Liver (tissue), 9 donors: ENCODE results near the gene KIZ. TPM values are rescaled to one million over a fixed set of nuclear protein-coding genes. Genes with fewer than 3 reads are reported as not detected.
"Not testable (repeated sequence)": the region's sequence is repeated elsewhere in the genome, so short reads cannot be mapped to it uniquely, and the experiment has no call there.

Experiments
- DNase-seq: peaks from one replicate; pipeline ENCODE4 v3.0.0-alpha.2; 2017; ENCODE audit warnings: low spot score
- H3K27ac ChIP-seq, 2 donors: one replicate each; pipeline ENCODE4 v1.7.0; 2013; ENCODE audit warnings: inconsistent platforms in 2 of 2, low read length in 2 of 2, control low read depth in 1 of 2, low read depth in 1 of 2, mild to moderate bottlenecking in 1 of 2
- H3K27me3 ChIP-seq, 4 donors: one replicate each; pipeline versions ENCODE4 v1.6.1 to v1.7.0; 2013; ENCODE audit warnings: low read length in 3 of 4, inconsistent platforms in 1 of 4, mild to moderate bottlenecking in 1 of 4, moderate library complexity in 1 of 4; ENCODE audit not compliant: control insufficient read depth in 4 of 4, insufficient read depth in 4 of 4
- H3K36me3 ChIP-seq, 4 donors: one replicate each; pipeline versions ENCODE4 v1.6.1 to v1.7.0; 2013; ENCODE audit warnings: low read length in 3 of 4, mild to moderate bottlenecking in 3 of 4, low read depth in 1 of 4, moderate library complexity in 1 of 4; ENCODE audit not compliant: control insufficient read depth in 4 of 4, insufficient read depth in 3 of 4
- H3K4me1 ChIP-seq, 4 donors: one replicate each; pipeline versions ENCODE4 v1.6.1 to v1.7.0; 2013; ENCODE audit warnings: low read length in 3 of 4, mild to moderate bottlenecking in 3 of 4, moderate library complexity in 1 of 4; ENCODE audit not compliant: control insufficient read depth in 4 of 4, insufficient read depth in 4 of 4
- H3K4me3 ChIP-seq, 3 donors: one replicate each; pipeline versions ENCODE4 v1.6.1 to v1.7.0; 2013; ENCODE audit warnings: low read length in 3 of 3, control low read depth in 1 of 3, low read depth in 1 of 3, mild to moderate bottlenecking in 1 of 3
- H3K9ac ChIP-seq, 2 donors: one replicate each; pipeline ENCODE4 v1.7.0; 2013; ENCODE audit warnings: low read length in 2 of 2, mild to moderate bottlenecking in 2 of 2, moderate library complexity in 2 of 2, control low read depth in 1 of 2, low read depth in 1 of 2
- H3K9me3 ChIP-seq, 4 donors: one replicate each; pipeline versions ENCODE4 v1.6.1 to v1.7.0; 2013; ENCODE audit warnings: low read length in 3 of 4; ENCODE audit not compliant: control insufficient read depth in 4 of 4
- EGR1 ChIP-seq, 2 donors: IDR thresholded peaks; 2 replicates each; pipeline ENCODE4 v1.6.1; 2016 to 2018; ENCODE audit warnings: antibody characterized with exemption in 2 of 2, low read depth in 2 of 2
- FOXA1 ChIP-seq: IDR thresholded peaks from 2 replicates; pipeline ENCODE4 v1.6.1; 2016; ENCODE audit warnings: antibody characterized with exemption
- GABPA ChIP-seq, 2 donors: IDR thresholded peaks in 1 of 2; conservative IDR thresholded peaks in 1 of 2; 2 replicates each; pipeline ENCODE4 v1.6.1; 2016; ENCODE audit warnings: antibody characterized with exemption in 2 of 2, mild to moderate bottlenecking in 1 of 2, moderate library complexity in 1 of 2
- HNF4G ChIP-seq: IDR thresholded peaks from 2 replicates; pipeline ENCODE4 v1.6.1; 2016; ENCODE audit warnings: antibody characterized with exemption
- JUND ChIP-seq, 2 donors: IDR thresholded peaks; 2 replicates each; pipeline ENCODE4 v1.6.1; 2016; ENCODE audit warnings: antibody characterized with exemption in 2 of 2
- NR2F2 ChIP-seq: IDR thresholded peaks from 2 replicates; pipeline ENCODE4 v1.6.1; 2016; ENCODE audit warnings: antibody characterized with exemption
- RAD21 ChIP-seq, 2 donors: IDR thresholded peaks; 2 replicates each; pipeline ENCODE4 v1.6.1; 2016; ENCODE audit warnings: antibody characterized with exemption in 2 of 2, mild to moderate bottlenecking in 2 of 2
- RXRA ChIP-seq, 2 donors: IDR thresholded peaks; 2 replicates each; pipeline ENCODE4 v1.6.1; 2017 to 2018; ENCODE audit warnings: antibody characterized with exemption in 2 of 2, mild to moderate bottlenecking in 1 of 2
- SP1 ChIP-seq: IDR thresholded peaks from 2 replicates; pipeline ENCODE4 v1.6.1; 2018; ENCODE audit warnings: antibody characterized with exemption, mild to moderate bottlenecking
- TAF1 ChIP-seq: conservative IDR thresholded peaks from 2 replicates; pipeline ENCODE4 v1.6.1; 2016; ENCODE audit warnings: antibody characterized with exemption, mild to moderate bottlenecking
- YY1 ChIP-seq: IDR thresholded peaks from 2 replicates; pipeline ENCODE4 v1.6.1; 2016; ENCODE audit warnings: antibody characterized with exemption, mild to moderate bottlenecking
- WGBS: extraction: QIAGEN DNeasy Blood & Tissue Kit; methylation state at CpG from one replicate; pipeline ENCODE4 v1.1.7; 2013; 5-methylcytosine and 5-hydroxymethylcytosine counted together
- polyA plus RNA-seq, 2 donors: library from polyadenylated mRNA; stranded (reverse) in 1 of 2; unstranded in 1 of 2; fragments of 200-250 nt in 1 of 2; fragments of >200 nt in 1 of 2; fragmentation: Nextera tagmentation in 1 of 2; extraction: Ambion mirVana in 1 of 2; gene quantifications; one replicate each; pipeline versions ENCODE4 v1.2.1 to v1.2.3, GENCODE V29; 2013 to 2015
- total RNA-seq, 2 donors: library from RNA; depleted of rRNA; stranded (reverse); fragments of >200 nt; gene quantifications; one replicate each; pipeline ENCODE4 v1.2.3, GENCODE V29; 2014
- TF ChIP-seq, protein P1 (sequence below): IDR thresholded peaks from 2 replicates; pipeline ENCODE4 v1.6.1; 2016; ENCODE audit warnings: antibody characterized with exemption, mild to moderate bottlenecking
- TF ChIP-seq, protein P2 (sequence below): IDR thresholded peaks from 2 replicates; pipeline ENCODE4 v1.6.1; 2016; ENCODE audit warnings: antibody characterized with exemption
- TF ChIP-seq, protein P3 (sequence below): fragments of 150-350 bp; IDR thresholded peaks from 2 replicates; pipeline ENCODE4 v1.5.1; 2017; ENCODE audit warnings: improper control_type of control experiment, low read depth, low read length; ENCODE audit not compliant: missing input control
- donor health status: healthy.
- donor health status: healthy.
- donor health status: healthy.
- donor health status: healthy.
- donor health status: healthy.

Gene KIZ
- total and polyA plus RNA-seq, 4 donors, result 3.0 to 9.5 (median 5.2) TPM

DNA sequence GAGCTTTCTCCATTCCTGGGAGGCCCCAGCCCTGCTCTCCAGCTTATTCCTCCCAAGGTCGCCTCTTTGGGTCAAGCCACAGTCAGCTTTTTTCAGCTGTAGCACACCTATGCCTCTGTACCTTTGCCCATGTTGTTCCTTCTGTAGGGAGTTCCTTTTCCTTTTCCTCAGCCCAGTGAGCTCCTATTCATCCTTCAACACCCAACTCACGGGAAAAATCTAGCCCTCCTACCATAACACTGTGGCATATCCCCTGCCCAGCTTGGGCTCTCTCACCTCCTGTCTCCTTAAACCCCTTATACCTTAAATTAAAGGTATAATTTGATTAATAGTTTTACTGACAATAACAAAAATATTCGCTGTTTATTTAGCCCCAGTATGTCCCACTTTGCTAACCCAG lies 118.9 kb downstream of the KIZ start:
- Histone ChIP-seq H3K27me3 (no peaks in the 10 kb centered on the region), H3K4me3 (no peak overlapping the region), H3K4me1 (no peaks in the 10 kb centered on the region), H3K9ac (no peak overlapping the region), H3K36me3 (peaks cover 0 to 5% (median 1%) of the 10 kb centered on the region in 4 donors), H3K27ac (no peak overlapping the region), H3K9me3 (no peaks in the 10 kb centered on the region)
- no peak for DNase-seq
- TF ChIP-seq SP1 (no peak), NR2F2 (no peak), RXRA (IDR thresholded peaks at IDR 0.05) (no peak), FOXA1 (no peak), RAD21 (IDR thresholded peaks at IDR 0.05) (no peak), YY1 (no peak), GABPA (IDR thresholded peaks at IDR 0.05 in 1 of 2, conservative IDR thresholded peaks at IDR 0.05 in 1 of 2) (no peak), EGR1 (IDR thresholded peaks at IDR 0.05; ENCODE audit: low read depth in 2 of 2) (no peak), HNF4G (no peak), JUND (IDR thresholded peaks at IDR 0.05) (no peak), TAF1 (no peak)
- TF ChIP-seq, protein P1, sequence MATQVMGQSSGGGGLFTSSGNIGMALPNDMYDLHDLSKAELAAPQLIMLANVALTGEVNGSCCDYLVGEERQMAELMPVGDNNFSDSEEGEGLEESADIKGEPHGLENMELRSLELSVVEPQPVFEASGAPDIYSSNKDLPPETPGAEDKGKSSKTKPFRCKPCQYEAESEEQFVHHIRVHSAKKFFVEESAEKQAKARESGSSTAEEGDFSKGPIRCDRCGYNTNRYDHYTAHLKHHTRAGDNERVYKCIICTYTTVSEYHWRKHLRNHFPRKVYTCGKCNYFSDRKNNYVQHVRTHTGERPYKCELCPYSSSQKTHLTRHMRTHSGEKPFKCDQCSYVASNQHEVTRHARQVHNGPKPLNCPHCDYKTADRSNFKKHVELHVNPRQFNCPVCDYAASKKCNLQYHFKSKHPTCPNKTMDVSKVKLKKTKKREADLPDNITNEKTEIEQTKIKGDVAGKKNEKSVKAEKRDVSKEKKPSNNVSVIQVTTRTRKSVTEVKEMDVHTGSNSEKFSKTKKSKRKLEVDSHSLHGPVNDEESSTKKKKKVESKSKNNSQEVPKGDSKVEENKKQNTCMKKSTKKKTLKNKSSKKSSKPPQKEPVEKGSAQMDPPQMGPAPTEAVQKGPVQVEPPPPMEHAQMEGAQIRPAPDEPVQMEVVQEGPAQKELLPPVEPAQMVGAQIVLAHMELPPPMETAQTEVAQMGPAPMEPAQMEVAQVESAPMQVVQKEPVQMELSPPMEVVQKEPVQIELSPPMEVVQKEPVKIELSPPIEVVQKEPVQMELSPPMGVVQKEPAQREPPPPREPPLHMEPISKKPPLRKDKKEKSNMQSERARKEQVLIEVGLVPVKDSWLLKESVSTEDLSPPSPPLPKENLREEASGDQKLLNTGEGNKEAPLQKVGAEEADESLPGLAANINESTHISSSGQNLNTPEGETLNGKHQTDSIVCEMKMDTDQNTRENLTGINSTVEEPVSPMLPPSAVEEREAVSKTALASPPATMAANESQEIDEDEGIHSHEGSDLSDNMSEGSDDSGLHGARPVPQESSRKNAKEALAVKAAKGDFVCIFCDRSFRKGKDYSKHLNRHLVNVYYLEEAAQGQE, result no peak
- TF ChIP-seq, protein P2, sequence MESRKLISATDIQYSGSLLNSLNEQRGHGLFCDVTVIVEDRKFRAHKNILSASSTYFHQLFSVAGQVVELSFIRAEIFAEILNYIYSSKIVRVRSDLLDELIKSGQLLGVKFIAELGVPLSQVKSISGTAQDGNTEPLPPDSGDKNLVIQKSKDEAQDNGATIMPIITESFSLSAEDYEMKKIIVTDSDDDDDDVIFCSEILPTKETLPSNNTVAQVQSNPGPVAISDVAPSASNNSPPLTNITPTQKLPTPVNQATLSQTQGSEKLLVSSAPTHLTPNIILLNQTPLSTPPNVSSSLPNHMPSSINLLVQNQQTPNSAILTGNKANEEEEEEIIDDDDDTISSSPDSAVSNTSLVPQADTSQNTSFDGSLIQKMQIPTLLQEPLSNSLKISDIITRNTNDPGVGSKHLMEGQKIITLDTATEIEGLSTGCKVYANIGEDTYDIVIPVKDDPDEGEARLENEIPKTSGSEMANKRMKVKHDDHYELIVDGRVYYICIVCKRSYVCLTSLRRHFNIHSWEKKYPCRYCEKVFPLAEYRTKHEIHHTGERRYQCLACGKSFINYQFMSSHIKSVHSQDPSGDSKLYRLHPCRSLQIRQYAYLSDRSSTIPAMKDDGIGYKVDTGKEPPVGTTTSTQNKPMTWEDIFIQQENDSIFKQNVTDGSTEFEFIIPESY, result no peak
- TF ChIP-seq, protein P3, sequence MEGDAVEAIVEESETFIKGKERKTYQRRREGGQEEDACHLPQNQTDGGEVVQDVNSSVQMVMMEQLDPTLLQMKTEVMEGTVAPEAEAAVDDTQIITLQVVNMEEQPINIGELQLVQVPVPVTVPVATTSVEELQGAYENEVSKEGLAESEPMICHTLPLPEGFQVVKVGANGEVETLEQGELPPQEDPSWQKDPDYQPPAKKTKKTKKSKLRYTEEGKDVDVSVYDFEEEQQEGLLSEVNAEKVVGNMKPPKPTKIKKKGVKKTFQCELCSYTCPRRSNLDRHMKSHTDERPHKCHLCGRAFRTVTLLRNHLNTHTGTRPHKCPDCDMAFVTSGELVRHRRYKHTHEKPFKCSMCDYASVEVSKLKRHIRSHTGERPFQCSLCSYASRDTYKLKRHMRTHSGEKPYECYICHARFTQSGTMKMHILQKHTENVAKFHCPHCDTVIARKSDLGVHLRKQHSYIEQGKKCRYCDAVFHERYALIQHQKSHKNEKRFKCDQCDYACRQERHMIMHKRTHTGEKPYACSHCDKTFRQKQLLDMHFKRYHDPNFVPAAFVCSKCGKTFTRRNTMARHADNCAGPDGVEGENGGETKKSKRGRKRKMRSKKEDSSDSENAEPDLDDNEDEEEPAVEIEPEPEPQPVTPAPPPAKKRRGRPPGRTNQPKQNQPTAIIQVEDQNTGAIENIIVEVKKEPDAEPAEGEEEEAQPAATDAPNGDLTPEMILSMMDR, result no peak
- 97% methylated on average over 3 of the region's 3 CpGs for WGBS

DNA sequence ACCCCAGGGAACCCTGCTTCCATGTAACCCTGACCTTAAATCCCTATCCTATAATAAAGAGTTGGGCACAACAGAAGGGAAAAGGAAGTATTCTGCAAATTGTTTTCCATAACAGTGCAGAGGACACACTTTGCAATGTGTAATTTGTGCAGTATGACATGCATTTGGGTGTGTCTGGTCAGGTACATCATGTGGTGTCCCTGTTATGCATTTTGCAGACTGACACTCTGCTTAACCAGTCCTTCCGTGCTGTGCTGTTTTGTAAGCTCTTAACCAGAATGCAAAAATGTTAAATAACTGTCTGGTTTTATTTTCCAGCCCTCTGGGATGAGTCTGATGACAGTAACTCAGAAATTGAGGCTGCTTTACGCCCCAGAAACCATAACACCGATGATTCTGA lies 120.3 kb downstream of the KIZ start:
- 95% methylated on average over 3 of the region's 3 CpGs for WGBS
- Histone ChIP-seq H3K4me1 (no peaks in the 10 kb centered on the region), H3K9ac (no peak overlapping the region), H3K27ac (no peak overlapping the region), H3K36me3 (peaks cover 0 to 5% (median 1%) of the 10 kb centered on the region in 4 donors), H3K9me3 (no peaks in the 10 kb centered on the region), H3K4me3 (no peak overlapping the region), H3K27me3 (no peaks in the 10 kb centered on the region)
- DNase-seq, result no peak
- TF ChIP-seq RXRA (IDR thresholded peaks at IDR 0.05) (no peak), SP1 (no peak), TAF1 (no peak), FOXA1 (no peak)
- TF ChIP-seq, protein P3, result no peak

DNA sequence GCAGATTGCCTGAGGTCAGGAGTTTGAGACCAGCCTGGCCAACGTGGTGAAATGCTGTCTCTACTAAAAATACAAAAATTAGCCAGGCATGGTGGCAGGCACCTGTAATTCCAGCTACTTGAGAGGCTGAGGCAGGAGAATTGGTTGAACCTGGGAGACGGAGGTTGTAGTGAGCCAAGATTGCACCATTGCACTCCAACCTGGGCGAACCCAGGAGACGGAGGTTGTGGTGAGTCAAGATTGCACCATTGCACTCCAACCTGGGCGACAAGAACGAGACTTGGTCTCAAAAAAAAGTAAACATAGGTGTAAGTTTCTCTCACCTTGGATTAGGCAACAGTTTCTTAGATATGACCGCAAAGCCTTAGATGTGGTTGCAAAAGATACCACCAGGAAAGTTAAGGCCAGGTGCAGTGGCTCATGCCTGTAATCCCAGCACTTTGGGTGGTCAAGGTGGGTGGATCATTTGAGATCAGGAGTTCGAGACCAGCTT lies 121.8 kb downstream of the KIZ start:
- H3K27me3 ChIP-seq, H3K9ac ChIP-seq, H3K4me1 ChIP-seq, DNase-seq, H3K27ac ChIP-seq, H3K9me3 ChIP-seq, H3K4me3 ChIP-seq, H3K36me3 ChIP-seq: not testable (repeated sequence)
- 89% methylated on average over 8 of the region's 8 CpGs for WGBS
